HPDE6-E6E7 (cell line): ENCODE measurements around the gene COQ7.

Experiments
- DNase-seq: peaks from one replicate; pipeline ENCODE4 v3.0.0; 2011; ENCODE audit warnings: missing footprints; ENCODE audit errors: extremely low spot score

COQ7 gene

DNA sequence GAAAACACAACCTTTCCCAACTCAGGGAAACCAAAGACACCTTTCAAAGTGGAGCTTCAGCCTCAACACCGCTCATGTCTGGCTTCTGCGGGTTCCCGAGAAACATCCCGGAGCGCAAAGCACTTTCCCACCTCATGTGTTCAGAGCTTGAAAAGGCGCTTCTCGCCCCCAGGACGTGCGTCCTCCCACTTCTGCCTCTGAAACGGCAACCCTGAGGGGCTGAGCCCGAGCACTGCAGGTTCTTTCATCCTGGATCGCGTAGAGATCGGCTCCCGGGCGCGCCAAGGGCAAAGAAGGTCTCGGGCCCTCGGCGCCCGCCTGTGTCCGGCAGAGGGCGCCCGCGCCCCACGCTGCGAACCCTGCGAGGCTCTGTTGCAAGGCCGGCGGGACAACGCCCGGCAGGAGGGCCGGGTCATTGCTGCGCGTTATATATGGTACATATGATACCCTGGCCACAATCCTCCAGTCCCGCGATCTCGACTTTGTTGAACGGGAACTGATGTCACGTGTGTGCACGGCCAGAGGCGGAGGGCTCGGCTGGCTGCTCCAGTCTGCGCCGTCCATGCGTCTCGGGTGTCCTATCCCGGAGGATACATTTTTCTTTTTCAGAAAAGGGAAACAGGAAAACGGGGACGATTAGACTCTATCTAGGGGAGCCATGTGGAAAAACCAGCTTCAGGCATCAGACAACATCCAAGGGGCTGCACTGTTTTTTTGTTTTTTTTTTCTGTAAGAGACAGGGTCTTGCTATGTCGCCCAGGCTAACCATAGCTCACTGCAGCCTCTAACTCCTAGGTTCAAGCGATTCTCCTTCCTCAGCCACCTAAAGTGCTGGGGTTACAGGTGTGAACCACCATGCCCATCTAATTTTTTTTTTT is 19.1 kb downstream of the COQ7 start:
- DNase-seq, result peak; percentile 70

DNA sequence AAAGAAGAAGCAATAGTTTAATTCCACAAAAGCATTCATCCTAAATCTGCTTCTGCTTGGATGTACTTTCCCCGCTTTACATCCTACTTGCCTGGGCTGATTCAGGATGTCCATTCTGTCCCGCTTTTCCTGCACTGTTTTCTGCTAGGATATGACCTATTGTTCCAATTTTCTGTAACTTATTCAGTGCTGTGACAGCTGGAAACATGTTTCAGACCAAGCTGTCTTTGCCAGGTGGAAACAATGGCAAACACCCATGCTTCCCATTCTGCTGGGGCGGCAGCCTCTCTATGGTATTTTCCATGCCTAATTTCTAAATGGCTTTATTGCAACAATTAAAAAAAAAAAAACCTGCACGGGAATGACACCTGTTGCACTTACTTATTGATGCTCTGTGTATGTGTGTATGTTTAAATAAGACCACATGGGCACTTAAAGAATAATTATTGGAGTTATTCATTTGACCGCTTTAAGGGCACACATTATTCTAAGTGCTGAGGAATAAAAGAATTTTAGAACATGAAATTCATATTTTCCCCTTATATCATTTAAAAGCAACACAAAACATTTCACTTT is 21.0 kb downstream of the COQ7 start:
- no peak for DNase-seq

DNA sequence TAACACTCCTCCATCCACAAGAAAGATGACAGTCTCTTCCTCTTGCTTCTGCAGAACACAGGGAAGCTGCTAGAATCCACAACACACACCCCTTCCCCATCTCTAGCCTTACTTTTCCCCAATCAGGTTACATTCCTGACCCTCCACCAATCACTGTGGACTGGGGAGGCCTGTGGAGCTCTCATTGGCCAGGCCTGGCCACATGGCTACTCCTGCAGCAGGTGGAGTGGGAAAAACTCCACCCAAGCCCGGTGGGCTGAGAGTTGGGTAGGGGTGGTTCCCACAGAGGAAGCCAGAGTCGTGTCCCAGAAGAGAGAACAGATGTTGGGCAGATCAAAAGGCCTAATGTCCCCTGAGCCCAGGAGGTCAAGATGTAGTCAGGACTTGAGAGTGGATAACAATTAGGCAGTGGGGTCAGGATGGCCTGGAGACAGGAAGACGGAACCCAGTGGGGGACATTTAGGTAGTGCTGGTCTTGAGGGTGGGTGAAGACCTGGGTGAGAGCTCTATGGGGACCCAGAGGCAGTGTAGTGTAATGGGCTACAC is 22.1 kb downstream of the COQ7 start:
- DNase-seq, result no peak

DNA sequence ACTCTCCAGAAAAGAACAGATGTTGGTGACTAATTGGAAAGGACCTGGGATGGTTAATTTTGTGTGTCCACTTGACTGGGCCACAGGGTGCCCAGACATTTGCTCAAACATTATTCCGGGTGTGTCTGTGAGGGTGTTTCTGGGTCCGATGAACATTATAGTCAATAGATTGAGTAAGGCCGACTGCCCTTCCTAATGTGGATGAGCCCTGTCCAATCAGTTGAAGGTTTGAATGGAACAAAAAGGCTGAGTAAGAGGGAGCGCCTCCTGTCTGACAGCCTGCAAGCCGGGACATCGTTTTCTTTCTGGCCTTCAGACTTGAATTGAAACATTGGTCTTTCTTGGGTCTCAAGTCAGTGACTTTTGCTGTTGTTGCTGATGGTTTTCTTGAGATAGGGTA is 23.5 kb downstream of the COQ7 start:
- no peak for DNase-seq

DNA sequence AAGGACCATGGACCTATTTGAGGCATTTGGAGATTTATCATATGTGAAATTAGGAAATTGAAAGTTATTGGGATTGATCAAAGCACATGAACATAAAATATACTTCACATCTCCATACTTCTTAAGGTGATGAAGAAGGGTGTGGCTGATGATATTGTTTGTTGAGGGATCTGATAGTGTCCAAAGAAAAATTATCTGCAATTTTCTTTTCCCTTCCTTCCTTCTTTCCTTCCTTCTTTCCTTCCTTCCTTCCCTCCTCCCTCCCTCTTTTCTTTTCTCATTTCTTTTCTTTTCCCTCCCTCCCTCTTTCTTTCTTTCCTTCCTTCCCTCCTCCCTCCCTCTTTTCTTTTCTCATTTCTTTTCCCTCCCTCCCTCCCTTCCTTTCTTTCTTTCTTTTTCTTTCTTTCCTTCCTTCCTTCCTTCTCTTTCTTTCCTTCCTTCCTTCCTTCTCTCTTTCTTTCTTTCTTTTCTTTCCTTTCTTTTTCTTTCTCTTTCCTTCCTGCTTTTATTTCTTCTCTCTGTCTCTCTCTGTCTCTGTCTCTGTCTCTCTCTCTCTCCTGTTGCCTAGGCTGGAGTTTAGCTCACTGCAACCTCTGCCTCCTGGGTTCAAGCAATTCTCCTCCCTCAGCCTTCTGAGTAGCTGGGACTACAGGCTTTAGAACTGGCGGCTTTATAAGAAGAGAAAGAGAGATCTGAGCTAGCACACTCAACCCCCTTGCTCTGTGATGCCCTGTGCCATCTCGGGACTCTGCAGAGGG is 25.4 kb downstream of the COQ7 start:
- no peak for DNase-seq

DNA sequence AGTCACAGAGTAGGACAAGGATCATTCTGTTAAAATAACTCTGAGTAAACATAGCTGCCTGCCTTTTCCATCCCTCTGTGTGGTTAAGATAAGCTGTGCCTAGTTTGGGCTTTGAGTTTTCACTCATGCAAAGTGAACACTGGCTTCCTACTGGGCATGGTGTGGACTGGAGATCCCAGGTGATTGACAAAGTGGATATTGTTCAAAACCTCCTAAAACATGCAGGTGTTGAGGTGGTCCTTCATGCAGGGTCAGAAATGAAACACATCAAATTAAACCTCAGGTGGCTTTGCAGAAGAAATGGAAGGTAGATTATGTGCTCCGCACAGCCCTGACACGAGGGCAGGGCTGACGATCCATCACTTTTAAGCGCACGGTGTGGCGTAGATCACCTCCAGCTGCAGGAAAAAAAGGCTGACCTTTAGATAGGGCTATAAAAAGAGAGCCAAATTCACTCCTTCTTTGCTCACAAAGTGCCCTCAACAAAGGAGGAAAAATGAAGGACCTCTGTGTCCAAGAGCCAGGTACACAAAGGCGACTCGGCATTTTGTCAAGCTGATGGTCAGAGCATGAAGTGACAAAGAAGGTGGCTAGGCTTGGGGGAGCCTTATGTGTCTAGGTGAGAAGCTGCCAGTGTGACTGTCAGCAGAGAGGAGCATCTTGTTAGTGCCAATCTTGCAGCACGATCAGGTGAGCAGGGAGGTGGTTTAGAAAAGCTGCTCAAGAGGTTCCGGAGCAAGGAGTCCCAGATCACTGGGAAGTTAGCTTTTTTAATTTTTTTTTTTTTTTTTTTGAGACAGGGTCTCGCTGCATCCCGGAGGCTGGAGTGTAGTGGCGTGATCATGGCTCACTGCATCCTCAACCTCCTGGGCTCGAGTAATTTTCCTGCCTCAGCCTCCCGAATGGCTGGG is 26.5 kb downstream of the COQ7 start:
- DNase-seq, result no peak

DNA sequence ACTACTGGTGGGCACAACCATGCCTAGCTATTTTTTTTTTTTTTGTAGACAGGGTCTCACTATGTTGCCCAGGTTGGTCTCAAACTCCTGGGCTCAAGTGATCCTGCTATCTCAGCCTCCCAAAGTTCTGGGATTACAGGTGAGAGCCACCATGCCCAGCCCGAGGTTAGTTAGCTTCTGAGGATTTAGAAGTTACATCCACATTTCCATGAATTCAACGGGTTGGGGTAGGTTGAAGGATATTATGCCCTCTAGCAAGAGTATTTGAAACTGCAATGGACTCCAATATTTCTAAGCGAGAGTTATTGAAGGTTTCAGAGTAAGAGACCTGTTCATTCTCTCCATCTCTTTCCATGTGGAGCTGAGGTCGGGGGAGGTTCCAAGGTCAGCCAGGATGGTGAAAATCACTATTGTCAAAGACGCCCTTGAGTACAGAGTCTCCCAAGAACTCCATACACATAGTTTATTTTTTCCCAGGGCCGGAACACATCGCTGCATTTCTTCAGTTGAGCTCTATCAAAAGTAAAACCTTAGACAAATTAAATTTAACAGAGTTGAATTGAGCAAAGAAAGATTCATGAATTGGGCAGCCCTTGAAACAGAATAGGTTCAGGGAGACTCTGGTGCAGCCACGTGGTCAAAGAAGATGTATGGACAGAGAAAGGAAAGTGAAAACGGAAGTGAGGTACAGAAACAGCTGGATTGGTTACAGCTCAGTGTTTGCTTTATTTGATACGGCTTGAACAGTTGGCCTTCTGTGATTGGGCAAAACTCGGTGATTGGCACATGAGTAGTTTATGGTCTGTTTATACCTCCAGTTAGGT is 27.3 kb downstream of the COQ7 start:
- no peak for DNase-seq

DNA sequence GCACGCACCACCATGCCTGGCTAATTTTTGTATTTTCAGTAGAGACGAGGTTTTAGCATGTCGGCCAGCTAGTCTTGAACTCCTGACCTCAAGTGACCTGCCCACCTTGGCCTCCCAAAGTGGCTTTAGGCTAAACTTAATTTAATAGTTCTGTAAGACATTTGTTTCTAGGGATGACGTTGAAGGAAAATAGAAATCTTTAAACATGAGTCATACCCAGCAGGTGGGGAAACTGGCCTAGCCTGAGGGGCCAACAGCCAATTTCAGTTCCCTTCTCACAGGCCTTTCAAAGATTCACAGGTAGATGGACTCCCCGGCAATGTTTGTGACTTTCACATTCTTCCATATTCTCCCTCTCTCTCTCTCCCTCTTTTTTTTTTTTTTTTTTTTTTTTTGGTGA is 28.2 kb downstream of the COQ7 start:
- DNase-seq, result no peak

DNA sequence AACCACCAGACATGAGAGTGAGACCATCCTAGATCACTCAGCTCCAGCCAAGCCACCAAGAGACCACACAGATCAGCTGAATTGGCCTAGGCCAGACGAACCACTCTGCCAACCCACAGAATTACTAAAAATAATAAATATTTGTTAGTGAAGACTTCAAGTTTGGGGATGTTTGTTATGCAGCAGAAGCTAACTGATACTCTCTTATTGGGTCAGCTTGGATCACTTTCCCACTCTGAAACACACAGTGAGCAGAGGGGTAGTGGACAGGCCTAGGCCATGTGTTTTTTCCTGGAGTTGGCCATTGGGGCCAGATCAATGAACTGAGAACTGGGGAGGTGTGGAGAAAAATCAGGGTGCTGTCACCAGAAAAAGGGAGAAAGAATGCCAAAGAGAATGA is 30.8 kb downstream of the COQ7 start:
- no peak for DNase-seq

DNA sequence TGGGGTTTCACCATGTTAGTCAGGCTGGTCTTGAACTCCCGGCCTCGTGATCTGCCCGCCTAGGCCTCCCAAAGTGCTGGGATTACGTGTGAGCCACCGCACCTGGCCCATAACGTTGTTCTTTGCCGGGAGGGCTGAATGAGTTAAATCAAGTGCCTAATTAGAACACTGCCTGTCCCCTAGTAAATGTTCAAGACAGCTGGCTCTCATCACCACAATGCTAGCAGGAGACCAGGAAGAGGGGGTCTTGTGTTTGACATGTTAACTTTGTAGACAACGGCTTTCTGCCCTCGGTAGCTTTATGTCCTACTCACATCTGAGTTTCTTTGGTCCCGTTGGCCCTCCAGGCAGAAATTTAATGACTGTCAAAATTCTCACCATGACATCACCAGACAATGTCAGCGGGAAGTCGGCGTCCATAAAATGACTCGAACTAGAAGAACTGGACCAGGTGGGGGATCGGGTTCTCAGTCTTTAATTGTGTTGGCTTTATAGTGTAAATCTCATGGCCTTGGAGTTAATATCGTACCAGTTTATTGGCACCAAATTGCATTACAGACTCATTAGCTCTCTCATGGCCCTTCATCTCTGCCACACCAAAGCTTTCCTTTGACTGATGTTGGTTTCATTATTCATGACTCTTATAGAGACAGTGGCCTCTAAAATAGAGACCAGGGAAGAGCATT is 34.9 kb downstream of the COQ7 start:
- no peak for DNase-seq

DNA sequence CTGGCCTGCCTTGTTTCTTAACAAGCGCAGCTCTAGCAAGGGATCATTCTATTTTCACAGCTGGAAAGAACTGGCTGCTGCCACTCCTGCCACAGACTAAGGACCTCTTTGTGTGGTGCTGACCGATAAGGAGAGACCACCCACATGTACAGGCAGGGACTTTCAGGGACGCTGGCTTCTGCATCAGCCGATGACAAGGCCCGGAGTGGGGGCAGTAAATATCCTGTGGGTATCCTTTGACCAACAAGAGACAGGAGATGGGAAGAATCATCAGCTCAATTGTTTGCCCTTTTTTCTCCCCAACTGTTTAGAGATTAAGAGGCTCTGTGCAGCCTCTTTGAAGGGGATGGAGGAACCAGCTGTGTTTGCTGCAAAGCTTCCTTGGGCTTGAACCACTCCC is 37.2 kb downstream of the COQ7 start:
- no peak for DNase-seq

DNA sequence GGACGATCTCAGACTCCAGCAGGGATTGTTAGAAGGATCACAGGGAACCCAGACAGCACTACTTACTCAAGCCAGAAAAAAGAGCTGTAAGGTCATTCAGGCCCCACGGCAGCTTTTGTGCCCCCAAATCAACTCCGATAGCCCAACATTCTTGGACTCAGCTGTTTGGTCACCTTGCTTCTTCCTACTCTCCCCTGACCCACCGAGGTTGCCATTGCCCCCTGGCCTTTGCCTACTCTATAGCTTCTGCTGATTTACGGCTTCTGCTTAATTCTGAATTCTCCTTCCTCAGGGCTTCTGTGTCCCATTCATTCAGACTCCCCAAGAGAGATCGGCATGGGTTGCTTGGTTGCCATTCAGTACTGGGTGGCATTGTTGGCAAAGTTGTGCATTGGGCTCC is 37.7 kb downstream of the COQ7 start:
- no peak for DNase-seq

DNA sequence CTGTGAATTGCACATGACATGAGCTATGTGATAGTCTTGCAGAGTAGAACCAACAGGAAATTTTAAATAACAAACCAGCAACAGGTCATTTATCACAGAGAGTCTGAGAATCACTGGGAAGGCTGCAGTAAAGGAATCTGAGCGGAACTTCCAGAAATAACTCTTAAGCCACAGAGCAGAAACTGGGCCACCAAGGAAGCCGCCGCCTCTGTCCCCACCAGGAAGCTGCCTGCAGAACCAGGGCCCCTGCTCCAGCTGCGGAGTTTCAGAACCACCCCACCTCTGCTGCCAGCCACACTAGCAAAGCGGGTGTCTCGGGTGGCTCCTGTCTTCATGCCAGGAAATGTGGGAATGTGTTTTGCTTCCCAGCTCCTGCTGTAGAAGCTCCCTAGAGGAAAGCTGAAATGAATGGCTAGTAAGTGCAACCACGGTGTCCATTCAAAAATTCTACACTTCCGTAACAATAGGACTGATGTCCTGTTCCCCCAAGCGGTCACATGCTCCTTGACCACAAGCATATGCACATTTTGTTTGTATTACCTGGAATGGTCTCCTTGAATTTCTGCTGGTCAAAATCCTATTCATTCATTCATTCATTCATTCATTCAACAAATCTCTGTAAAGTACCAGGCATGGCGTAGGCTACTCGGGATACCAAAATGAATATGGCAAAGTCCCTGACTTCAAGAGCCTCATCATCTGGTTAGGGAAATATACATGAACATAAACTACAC is 38.6 kb downstream of the COQ7 start:
- no peak for DNase-seq

DNA sequence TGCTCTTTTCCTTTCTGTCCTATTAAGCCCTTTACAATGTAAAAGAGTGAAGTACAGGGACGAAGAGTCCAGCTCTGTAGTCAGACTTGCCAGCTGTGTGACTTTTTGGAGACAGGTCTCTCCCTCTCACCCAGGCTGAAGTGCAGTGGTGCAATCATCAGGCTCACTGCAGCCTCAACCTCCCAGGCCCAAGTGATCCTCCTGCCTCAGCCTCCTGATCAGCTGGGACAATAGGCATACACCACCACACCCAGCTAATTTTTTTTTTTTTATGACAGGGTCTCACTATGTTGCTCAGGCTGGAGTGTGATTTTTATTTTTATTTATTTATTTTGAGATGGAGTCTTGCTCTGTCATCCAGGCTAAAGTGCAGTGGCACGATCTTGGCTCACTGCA is 39.2 kb downstream of the COQ7 start:
- no peak for DNase-seq

DNA sequence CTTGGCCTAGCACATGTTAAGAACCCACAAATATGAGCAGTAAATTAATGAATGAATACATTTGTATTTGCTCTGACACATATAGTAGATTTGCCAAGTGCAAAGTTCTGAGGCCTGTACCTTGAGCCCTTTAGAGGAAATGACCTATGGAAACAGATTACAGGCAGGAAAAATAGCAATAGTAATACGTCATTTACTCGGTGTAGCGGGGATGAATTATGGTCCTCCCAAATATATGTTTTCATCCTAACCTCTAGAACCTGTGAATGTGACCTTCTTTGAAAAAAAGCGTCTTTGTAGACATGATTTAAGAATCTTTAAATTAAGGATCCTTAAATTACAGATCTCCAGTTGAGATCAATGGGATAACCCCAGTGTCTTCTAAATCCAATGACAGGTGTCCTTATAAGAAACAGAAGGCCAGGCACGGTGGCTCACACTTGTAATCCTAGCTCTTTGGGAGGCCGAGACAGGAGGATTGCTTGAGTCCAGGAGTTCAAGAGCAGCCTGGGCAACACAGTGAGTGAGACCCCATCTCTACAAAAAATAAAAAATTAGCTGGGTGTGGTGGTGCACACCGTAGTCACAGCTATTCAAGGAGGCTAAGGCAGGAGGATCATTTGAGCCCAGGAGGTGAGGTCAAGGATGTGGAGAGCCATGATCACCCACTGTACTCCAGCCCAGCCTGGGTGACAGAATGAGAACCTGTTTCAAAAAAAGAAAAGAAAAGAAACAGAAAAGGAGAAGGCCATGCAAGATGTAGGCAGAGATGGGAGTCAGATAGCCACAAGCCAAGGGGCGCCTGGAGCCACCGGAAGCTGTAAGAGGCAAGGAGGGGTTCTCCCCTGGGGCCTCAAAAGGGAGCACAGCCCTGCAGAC is 41.2 kb downstream of the COQ7 start:
- no peak for DNase-seq

DNA sequence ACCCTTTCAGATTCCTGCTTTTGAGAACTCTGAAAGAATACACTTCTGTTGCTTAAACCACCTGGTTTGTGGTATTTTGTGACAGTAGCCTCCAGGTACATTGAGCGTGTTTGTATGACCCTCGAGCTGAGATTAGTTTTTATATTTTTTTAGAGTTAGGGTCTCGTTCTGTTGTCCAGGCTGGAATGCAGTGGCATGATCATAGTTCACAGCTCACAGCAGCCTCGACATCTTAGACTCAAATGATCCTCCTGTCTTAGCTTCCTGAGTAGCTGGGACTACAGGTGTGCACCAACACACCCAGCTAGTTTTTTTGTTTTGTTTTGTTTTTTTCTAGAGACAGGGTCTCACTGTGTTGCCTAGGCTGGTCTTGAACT is 41.9 kb downstream of the COQ7 start:
- DNase-seq, result no peak

DNA sequence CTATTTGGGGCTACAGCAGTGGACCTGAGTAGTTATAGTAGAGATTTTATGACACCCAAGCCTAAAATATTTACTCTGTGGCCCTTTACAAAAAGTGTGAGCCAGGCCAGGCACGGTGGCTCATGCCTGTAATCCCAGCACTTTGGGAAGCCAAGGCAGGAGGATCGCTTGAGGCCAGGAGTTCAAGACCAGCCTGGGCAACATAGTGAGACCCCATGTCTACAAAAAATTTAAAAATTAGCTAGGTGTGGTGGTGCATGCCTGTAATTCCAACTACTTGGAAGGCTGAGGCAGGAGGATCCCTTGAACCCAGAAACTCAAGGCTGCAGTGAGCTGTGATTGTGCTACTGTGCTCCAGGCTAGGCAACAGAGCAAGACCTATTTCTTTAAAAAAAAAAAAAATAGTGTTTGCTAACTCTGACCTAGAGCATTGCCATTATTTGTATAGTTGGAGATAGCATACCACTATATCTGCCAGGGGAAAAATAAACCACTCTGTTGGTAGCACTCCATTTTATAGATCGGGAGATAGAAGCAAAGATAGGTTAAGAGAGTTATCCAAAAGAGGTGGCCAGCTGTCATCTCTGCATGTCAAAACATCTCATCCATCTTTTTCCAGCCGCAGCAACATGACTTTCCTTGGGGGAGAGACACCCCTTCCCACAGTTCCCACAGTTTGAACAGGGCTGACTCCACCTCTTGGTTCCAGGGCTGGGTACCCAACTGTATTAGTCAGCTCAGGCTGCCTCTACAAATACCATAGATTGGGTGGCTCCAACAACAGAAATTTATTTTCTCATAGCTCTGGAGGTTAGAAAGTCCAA is 43.3 kb downstream of the COQ7 start:
- DNase-seq, result no peak

DNA sequence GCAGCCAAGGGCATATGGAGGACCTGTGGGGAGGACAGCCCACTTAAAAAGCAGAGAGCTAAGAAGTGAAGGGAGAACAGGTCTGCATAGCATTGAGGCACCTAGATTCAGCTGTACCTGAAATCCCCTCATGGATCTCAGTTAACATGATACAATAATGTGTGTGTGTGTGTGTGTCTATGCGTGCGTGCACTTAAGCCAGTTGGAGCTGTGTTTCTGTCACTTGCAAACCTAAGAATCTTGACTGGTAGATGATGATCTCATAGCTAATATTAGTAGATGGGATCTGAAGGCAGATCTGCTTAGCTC is 44.6 kb downstream of the COQ7 start:
- no peak for DNase-seq
